ENCODE results near the gene PTPN14. TPM values are rescaled to one million over a fixed set of nuclear protein-coding genes. Genes with fewer than 3 reads are reported as not detected.

Gene PTPN14
- total RNA-seq, 2 donors from 2014 or later: 9.8 to 11.8 TPM

DNA sequence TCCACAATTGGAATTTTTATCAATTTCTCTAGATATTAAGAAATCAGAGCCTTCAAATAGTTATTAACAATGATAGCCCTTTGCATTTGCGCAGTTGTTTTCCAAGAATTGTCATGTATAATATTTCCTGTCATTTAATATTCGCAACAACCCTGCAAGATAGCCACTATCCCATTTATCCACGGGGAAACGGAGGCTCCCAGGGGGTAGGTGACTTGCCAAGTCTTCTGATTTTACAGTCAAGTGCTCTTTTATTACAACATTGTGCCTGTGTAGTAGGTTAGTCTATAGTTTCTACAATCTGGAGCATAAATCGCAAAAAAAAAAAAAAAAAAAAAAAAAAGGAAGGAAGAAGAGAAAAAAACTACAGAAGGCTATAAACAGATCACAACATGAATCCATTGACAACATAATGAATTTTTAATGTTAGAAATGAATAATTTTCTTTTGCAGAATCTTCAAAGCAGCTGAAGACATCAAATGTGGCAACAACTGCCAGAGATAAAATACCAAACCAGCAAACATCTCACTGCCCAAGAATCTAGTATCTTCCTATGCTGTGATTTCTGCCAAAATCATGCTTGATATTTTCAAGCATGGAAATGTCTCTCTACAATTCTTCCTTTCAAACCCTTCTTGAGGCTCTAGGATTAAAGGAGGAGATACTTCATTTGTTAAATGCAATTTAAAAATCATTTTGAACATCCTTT lies 125.5 kb downstream of the PTPN14 start:
- H3K4me1 ChIP-seq: no peaks in the 10 kb centered on the region
- H3K27me3 ChIP-seq: no peaks in the 10 kb centered on the region
- no peak for TF ChIP-seq CTCF (IDR thresholded peaks at IDR 0.05)
- no peaks in the 10 kb centered on the region for H3K36me3 ChIP-seq
- H3K27ac ChIP-seq: no peak overlapping the region
- intact Hi-C loops (cut with DNase I): no loop called here
- no peaks in the 10 kb centered on the region for H3K9me3 ChIP-seq
- no peak overlapping the region for H3K9ac ChIP-seq (ENCODE audit: low read depth in 2 of 2, low read length in 2 of 2)
- H3K4me3 ChIP-seq: no peak overlapping the region
- no peak for DNase-seq

DNA sequence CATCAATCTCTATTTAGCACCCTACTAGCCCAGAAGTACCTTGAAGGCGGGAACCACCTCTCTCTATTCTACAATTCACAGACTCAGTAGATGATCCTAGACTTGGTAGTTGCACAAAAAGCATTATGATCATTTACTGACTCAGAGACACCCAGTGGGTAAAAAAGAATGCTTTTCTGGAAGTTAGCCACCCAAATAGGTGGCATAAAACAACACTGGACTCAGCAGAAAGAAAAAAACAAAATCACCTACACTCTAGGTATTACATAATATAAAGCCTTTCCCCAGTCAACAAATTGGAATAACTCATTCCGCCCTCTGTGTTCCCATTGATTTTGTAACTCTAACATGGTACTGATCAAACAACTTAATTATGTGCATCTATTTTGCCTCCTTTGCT lies 126.3 kb downstream of the PTPN14 start:
- TF ChIP-seq CTCF (IDR thresholded peaks at IDR 0.05): no peak
- intact Hi-C loops (cut with DNase I): no loop called here
- no peaks in the 10 kb centered on the region for H3K4me1 ChIP-seq
- no peak for DNase-seq
- H3K27me3 ChIP-seq: no peaks in the 10 kb centered on the region
- H3K36me3 ChIP-seq: no peaks in the 10 kb centered on the region
- H3K27ac ChIP-seq: no peak overlapping the region
- no peak overlapping the region for H3K9ac ChIP-seq (ENCODE audit: low read depth in 2 of 2, low read length in 2 of 2)
- H3K4me3 ChIP-seq: no peak overlapping the region
- no peaks in the 10 kb centered on the region for H3K9me3 ChIP-seq

DNA sequence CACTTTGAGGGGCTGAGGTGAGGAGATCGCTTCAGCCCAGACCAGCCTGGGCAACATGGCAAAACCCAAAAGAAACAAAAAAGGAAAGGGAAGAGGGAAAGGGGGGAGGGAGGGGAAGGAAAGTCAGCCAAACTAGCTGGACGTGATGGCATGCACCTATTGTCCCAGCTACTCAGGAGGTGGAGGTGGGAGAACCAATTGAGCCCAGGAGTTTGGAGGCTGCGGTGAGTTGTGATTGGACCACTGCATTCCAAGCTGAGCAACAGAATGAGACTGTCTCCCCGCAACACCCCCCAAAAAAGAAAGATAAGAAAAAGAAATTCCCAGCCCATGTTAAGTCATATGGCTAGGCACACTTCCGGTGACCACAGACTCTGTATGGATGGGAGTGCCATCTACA lies 128.4 kb downstream of the PTPN14 start:
- Histone ChIP-seq H3K27ac (no peak overlapping the region), H3K36me3 (no peaks in the 10 kb centered on the region), H3K4me3 (no peak overlapping the region), H3K27me3 (no peaks in the 10 kb centered on the region), H3K4me1 (no peaks in the 10 kb centered on the region), H3K9ac (ENCODE audit: low read depth in 2 of 2, low read length in 2 of 2) (no peak overlapping the region), H3K9me3 (no peaks in the 10 kb centered on the region)
- no peak for DNase-seq
- intact Hi-C loops (cut with DNase I): no loop called here
- TF ChIP-seq CTCF (IDR thresholded peaks at IDR 0.05): no peak

- TF ChIP-seq CTCF (IDR thresholded peaks at IDR 0.05): no peak
- no peak overlapping the region for H3K9ac ChIP-seq (ENCODE audit: low read depth in 2 of 2, low read length in 2 of 2)
- no peaks in the 10 kb centered on the region for H3K36me3 ChIP-seq
- H3K4me3 ChIP-seq: no peak overlapping the region
- no peaks in the 10 kb centered on the region for H3K9me3 ChIP-seq
- no peaks in the 10 kb centered on the region for H3K4me1 ChIP-seq
- no peak overlapping the region for H3K27ac ChIP-seq
- H3K27me3 ChIP-seq: no peaks in the 10 kb centered on the region
- no peak for DNase-seq
- intact Hi-C loops (cut with DNase I): no loop called here
Measured at GRCh38 chr1:214422137-214422671, 129.2 kb downstream of the PTPN14 start.

DNA sequence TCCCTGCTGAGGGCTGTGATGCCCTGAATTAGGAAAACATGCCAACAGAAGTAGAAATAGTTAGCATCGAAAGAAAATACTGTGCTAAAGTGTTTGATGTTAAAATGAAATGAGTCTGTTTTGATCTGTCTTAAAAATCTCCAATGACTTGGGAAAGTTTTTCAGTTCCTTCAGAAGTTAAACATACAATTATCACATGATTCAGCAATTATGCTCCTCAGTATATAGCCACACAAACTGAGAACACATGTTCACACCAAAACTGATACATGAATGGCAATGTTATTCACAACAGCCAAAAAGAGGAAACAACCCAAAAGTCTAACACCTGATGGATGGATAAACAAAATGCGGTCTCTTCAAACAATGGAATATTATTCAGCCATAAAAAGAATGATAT lies 130.6 kb downstream of the PTPN14 start:
- H3K4me3 ChIP-seq: no peak overlapping the region
- H3K27me3 ChIP-seq: no peaks in the 10 kb centered on the region
- DNase-seq: no peak
- no peaks in the 10 kb centered on the region for H3K9me3 ChIP-seq
- no peaks in the 10 kb centered on the region for H3K36me3 ChIP-seq
- H3K4me1 ChIP-seq: no peaks in the 10 kb centered on the region
- no peak overlapping the region for H3K9ac ChIP-seq (ENCODE audit: low read depth in 2 of 2, low read length in 2 of 2)
- no peak overlapping the region for H3K27ac ChIP-seq
- intact Hi-C loops (cut with DNase I): no loop called here
- TF ChIP-seq CTCF (IDR thresholded peaks at IDR 0.05): no peak
